COLO829 (cell line): ENCODE data around the gene EXD3.
"Not testable (repeated sequence)": the region's sequence is repeated elsewhere in the genome, so short reads cannot be mapped to it uniquely, and the experiment has no call there.

Experiments used
- DNase-seq: peaks from one replicate; pipeline ENCODE4 v3.0.0; 2012; ENCODE audit warnings: low spot score

Gene EXD3

GRCh38 chr9:137339908-137340462, 83.0 kb downstream of the EXD3 start:
- not testable (repeated sequence) for DNase-seq

- no peak for DNase-seq
These were observed 83.7 kb downstream of the EXD3 start for GRCh38 chr9:137339045-137339907.

- no peak for DNase-seq
These were observed 86.2 kb downstream of the EXD3 start for GRCh38 chr9:137336735-137337134.

- no peak for DNase-seq
These were observed 89.8 kb downstream of the EXD3 start for GRCh38 chr9:137333016-137333671.

- DNase-seq, result no peak
These were observed 91.0 kb downstream of the EXD3 start for GRCh38 chr9:137331929-137332328.

- DNase-seq, result no peak
These were observed 92.3 kb downstream of the EXD3 start for GRCh38 chr9:137330689-137331088.

- DNase-seq, result not testable (repeated sequence)
These were observed 93.4 kb downstream of the EXD3 start for GRCh38 chr9:137329590-137329989.

GRCh38 chr9:137327641-137328550, 95.1 kb downstream of the EXD3 start:
- DNase-seq, result not testable (repeated sequence)

- no peak for DNase-seq
These were observed 96.4 kb downstream of the EXD3 start for GRCh38 chr9:137326445-137327065.

- no peak for DNase-seq
These were observed 97.2 kb downstream of the EXD3 start for GRCh38 chr9:137325799-137326198.

- no peak for DNase-seq
These were observed 97.8 kb downstream of the EXD3 start for GRCh38 chr9:137325124-137325523.

GRCh38 chr9:137323531-137324331, 99.2 kb downstream of the EXD3 start:
- no peak for DNase-seq

GRCh38 chr9:137321726-137322361, 101.1 kb downstream of the EXD3 start:
- no peak for DNase-seq

GRCh38 chr9:137320555-137321384, 102.2 kb downstream of the EXD3 start:
- DNase-seq, result no peak

- DNase-seq, result no peak
These were observed 103.0 kb downstream of the EXD3 start for GRCh38 chr9:137319739-137320551.

GRCh38 chr9:137319011-137319738, 103.8 kb downstream of the EXD3 start:
- no peak for DNase-seq

GRCh38 chr9:137318602-137319001, 104.4 kb downstream of the EXD3 start:
- no peak for DNase-seq
